HG02763 (cell line): Measurements from ENCODE around the gene NKAIN2.
"Not testable (repeated sequence)": the region's sequence is repeated elsewhere in the genome, so short reads cannot be mapped to it uniquely, and the experiment has no call there.

Experiments used
- ATAC-seq: cut with Tn5 transposase; IDR thresholded peaks from one replicate; pipeline ENCODE4 v1.9.1; 2021; ENCODE audit warnings: mild to moderate bottlenecking, moderate library complexity; ENCODE audit not compliant: unreplicated experiment

Gene NKAIN2

DNA sequence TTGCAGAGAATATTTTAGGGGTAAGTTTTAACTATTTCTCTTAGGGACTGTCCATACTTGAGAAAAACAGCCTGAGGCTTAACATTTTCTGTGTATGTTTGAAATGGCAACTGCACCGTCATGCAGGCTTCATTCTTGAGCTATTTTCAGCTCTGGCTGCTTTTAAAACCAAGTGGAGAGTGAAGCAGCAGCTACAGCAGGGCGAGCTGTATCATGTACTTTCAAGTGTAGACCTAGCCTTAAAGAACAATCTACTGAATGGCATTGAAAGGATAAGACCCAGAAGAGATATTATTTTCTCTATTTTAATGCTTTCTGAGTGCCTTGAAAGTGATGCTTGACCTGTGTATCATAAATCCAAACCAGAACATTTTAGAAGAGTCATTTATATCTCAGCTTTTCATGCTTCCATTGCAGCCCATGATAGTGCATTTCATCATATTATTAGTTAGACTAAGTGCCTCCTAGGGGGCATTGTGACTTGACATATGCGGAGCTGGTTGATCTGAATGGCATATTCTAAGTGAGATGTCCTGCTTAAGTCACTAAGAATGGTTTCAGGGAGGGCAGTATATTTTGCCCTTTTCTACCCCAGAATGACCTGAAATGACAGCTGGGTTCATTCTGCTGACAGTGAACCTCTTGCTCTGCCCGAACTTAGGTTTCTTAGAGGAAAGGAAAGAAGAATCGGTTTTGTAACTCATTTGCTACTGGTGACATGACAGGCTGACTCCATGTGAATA lies 85.3 kb downstream of the NKAIN2 start:
- ATAC-seq, result no peak

DNA sequence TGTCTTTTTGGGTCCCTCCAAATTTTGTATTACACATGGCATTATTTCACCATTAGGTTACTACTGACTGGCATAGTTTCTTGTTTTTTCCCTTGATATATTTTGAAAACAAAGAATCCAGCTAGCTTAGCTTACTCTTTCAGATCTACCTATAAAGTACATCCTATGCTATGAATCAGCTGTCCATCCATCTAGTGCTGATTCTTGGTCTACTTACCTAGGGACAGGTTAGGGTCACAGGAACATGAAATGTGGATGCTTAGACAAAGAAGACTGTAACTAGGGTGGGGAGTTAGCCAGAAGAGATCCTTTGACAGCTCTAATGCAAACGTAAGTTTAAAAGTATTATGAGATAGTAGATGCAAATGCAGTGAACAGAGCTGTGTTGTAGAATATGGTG lies 91.7 kb downstream of the NKAIN2 start:
- ATAC-seq, result no peak

DNA sequence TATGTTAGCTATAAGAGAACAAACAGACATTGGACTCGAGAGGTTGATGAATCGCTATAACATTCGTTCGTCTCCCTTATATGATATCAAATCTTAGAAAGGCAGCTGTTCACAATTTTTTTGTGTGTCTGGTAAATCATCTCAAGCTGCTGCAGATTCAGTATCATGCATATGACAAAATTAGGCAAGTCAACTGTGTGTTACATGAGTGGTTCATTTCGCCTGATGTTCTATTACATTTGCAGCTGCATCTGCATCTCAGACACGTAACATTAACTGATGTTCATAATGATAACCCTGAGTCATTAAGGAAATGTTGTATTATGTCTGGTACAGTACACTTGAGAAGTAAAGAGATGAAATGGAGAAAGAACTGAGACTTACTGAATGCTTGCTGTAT lies 92.1 kb downstream of the NKAIN2 start:
- ATAC-seq, result no peak

DNA sequence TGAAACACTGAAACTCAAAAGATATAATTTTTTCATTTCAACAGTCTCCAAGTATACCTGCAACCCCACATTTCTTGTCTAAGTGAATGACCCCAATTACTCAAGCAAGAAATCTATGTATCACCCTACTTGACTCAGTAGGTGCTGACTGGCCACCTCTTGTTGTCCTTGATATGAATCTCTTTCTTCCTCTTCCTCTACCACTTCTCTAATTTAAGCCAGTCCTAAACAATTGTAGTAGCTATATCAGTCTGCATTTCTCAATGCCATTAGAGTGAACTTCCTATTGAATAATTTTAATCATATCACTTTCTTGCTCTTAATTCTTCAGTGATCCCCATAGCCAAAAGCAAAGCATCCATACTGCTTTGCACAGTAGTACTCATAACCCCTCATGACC lies 93.2 kb downstream of the NKAIN2 start:
- no peak for ATAC-seq

DNA sequence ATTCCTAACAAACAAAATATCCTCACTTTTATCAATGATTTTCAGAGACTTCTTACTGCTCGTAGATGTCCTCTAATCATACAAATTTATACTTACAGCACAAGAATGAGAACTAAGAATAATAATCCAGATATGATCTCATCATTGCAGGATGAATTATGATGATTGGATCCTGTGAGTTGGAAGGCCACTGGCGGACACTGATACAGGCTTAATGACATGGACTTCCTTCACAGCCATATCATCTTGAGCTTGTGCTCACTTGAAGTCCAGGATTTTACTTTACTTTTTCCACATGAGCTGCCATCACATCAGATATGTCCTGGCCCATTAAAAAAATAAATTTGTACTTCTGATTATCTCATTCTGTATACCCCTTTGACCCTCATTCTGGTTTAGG lies 94.3 kb downstream of the NKAIN2 start:
- ATAC-seq, result no peak

GRCh38 chr6:123898665-123899064 lies 95.0 kb downstream of the NKAIN2 start:
- no peak for ATAC-seq

GRCh38 chr6:123899745-123900144 lies 96.1 kb downstream of the NKAIN2 start:
- ATAC-seq, result no peak

DNA sequence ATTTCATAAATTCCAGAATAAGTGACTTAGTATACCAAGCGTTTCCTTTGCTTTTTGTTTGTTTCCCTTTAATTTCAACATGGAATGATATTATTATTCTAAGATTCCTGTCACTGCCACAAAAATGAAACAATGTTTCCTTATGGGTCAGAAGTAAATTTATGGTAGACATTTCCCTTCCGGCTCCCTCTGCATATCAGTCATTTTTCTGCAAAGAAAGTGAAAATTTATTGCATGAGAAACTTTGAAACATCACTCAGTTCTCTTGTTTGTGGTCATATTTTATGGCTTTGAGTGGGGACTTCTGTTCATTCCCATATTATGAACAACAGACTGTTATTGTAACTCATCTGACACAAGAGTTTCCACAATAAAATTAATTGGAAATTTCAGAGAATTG lies 97.8 kb downstream of the NKAIN2 start:
- ATAC-seq, result no peak

GRCh38 chr6:123902738-123903313 lies 99.2 kb downstream of the NKAIN2 start:
- ATAC-seq, result no peak

DNA sequence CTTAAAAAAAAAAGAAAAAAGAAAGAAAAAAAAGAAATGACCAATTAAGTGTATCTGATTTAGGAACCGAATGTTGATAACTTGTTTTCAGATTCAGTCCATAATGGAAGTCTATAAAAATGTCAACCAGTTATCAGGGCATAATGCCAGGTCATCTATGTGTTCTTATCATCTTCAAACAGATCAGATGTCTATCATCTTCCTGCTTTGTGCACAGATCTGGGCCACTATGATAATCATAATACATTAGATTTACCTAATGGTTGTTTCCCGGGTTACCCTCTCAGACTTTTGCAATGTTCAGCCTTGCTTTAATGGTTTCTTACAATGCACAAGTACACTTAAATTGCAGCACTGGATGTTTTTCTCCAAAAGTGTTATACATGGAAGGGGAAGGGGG lies 100.6 kb downstream of the NKAIN2 start:
- ATAC-seq, result no peak

GRCh38 chr6:123908797-123909196 lies 105.1 kb downstream of the NKAIN2 start:
- no peak for ATAC-seq

GRCh38 chr6:123909989-123910388 lies 106.3 kb downstream of the NKAIN2 start:
- no peak for ATAC-seq

DNA sequence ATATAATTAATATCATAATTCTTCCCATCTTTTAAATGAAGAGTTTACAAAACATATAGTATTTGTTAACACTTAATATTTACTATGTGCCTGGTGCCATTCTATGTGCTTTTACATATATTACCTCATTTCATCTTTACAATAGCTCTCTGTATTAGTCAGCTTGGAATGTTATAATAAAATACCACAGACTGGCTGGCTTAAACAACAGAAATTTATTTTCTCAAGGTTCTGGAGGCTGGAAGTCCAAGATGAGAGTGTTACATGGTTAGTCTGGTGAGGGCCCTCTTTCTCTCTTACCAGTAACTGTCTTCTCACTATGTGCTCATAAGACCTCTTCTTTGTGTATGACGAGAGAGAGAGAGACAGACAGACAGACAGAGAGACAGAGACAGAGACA lies 110.2 kb downstream of the NKAIN2 start:
- ATAC-seq, result no peak

DNA sequence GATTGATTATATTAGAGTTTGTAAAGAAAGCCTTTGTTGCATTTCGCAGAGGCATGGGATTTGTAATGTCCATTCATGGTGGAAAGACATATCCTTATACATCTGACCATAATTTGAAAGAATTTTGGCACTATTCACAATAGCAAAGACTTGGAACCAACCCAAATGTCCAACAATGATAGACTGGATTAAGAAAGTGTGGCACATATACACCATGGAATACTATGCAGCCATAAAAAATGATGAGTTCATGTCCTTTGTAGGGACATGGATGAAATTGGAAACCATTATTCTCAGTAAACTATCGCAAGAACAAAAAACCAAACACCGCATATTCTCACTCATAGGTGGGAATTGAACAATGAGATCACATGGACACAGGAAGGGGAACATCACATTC lies 119.7 kb downstream of the NKAIN2 start:
- ATAC-seq, result not testable (repeated sequence)

DNA sequence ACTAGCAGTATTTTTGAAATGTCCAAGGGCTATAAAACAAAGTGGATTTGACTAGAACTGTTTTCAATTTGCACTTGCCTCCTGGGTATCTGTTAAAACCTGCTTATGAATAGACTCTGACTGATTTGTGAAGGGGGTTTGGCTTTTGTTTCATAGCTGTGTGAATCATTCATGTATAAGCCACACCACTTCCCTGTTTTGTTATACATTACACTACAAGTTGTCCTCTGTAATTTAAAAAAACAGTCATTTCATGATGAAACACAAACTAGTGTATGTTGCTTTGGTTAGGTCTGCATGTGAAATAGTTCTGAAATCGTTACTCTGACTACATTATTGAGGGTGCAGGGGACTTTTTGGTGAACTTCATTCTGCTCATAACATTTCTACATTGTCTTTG lies 121.7 kb downstream of the NKAIN2 start:
- peak; percentile 92 for ATAC-seq

DNA sequence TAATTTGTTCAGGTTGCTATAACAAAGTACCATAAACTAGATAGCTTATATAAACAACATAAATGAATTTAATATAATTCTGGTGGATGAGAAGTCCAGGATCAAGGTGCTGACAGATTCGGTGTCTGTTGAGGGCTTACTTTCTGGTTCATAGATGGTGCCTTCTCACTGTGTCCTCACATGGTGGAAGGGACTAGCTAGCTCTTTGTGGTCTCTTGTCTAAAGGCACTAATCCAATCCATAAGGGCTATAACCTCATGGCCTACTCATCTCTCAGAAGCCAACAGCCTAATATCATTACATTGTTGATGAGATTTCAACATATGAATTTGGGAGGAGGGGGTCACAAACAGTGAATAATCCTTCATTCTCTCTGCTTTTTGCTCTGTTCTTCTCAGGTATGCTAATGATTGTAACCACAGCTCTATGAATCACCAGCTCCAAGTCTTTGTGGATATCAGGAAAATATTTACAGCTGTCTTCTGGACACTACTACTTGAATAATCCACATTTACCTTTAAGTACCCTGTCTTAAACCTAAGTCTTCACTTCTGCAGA lies 122.3 kb downstream of the NKAIN2 start:
- no peak for ATAC-seq

GRCh38 chr6:123928529-123928928 lies 124.9 kb downstream of the NKAIN2 start:
- ATAC-seq, result no peak

- ATAC-seq, result no peak
These were observed 128.3 kb downstream of the NKAIN2 start for GRCh38 chr6:123931928-123932327.

- no peak for ATAC-seq
These were observed 136.9 kb downstream of the NKAIN2 start for GRCh38 chr6:123940551-123940950.

DNA sequence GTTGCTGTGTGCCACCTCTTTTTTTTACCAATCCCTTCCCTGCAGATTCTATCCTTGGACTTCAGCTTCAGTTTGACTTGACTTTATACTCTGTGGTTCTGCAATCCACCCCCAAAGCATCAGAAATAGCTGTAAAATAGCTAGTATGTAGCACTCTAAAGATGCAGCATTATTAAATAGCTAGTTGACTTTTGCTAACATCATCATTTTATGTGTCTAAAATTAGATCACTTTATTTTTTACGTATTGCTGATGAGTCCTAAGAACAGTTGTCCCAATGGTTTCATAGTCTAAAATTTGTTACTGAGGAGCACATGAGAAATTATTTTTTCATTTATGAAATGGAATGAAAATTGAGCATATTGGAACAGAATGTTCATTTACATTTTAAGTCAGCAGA lies 138.2 kb downstream of the NKAIN2 start:
- no peak for ATAC-seq

DNA sequence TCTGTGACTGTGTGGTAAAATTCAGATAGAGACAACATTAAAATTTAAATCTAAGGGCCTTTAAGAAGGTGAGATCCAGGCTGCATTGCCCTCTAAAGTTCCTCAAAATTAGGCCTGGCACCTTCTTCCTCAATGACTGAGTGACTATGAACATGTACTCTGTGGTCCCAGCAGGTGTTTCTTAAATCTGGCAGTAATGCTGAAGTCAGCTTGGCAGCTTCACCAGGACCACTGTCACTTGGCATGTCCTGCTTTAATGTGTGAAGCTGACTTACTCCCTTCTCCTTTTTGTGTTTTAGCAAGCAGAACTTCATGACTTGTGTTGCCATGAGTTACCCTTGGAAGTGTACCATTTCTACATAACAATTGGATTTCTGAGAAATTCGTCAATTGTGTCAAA lies 141.7 kb downstream of the NKAIN2 start:
- ATAC-seq, result no peak

DNA sequence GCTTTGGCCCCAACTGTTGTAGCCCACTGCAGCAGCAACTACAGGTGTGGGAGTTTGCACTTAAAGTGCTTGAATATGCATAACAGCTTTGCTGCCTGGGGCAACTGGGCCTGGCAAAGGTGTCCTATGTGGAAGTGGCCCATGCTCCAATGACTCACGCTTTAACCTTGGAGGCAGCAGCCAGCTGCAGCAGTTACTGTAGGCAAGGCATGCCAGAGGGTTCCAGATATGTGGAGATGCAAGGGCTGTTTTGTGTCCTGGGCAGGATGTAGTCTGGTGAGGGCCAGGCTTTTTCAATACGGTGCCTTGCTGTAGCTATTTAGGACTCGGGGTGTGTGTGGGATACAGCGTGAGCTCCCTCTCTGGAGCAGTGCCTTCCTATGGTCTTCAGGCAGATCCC lies 150.3 kb downstream of the NKAIN2 start:
- no peak for ATAC-seq
